ENCODE results near the gene GFY.

The GFY gene

DNA sequence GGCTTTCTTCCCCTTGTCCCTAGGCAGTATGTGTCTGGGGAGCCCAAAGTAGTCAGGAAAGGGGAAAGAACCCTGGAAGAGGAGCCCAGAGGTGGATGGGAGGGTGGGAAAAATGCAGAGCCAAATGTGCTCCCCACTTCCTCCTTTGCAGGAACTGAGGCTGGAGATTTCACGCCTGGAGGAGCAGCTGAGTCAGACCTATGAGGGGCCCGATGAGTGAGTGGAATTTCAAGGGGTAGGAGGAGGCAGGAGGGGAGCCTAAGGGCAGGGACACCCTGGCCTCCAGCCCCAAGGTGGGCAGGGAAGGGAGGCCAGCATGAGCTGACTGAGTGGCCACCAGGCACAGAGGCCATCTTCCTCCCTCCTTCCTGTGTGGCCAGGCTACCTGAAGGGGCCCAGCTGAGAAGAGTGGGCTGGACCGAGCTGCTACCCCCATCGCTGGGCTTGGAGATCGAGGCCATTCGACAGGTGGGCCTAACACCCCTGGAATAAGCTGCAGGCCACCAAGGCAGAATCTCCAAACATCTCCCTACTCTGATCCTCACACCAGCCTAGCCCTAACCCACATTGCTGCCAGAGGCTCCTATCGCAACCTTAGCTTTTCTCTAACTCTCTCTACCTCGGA lies 16.3 kb upstream of the GFY start:
- no peak for DNase-seq (ENCODE audit: low read depth)

GRCh38 chr19:49409441-49410029 lies 15.7 kb upstream of the GFY start:
- no peak for DNase-seq (ENCODE audit: low read depth)

DNA sequence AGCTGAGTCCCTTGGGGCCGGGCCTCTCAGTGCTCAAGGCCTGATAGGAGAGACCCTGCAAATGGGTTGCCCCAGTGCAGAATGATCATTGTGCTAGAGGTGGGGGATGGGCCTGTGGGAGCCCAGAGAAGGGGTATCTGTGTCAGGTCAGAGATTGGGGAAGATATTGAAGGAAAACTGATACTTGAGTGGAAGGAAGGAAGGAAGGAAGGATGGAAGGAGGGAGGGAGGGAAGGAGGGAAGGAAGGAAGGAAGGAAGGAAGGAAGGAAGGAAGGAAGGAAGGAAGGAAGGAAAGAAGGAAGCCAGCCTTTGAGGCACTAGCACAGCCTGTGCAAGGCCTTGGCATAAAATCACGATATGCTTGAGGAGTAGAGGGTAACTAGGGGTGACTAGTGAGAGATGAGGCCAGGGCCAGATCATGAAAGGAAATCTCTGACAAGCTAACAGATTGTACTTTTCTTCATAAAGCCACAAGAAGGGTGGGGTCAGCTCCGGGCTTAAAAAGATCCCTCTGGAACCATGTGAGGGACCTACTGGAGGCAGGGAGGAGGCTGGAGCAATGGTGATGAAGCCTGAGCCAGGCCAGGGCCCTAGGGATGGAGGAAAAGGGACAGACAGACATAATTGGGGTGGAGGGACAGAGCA lies 13.4 kb upstream of the GFY start:
- no peak for DNase-seq (ENCODE audit: low read depth)

GRCh38 chr19:49413348-49413747 lies 11.8 kb upstream of the GFY start:
- no peak for DNase-seq (ENCODE audit: low read depth)

GRCh38 chr19:49414256-49414655 lies 10.9 kb upstream of the GFY start:
- no peak for DNase-seq (ENCODE audit: low read depth)

DNA sequence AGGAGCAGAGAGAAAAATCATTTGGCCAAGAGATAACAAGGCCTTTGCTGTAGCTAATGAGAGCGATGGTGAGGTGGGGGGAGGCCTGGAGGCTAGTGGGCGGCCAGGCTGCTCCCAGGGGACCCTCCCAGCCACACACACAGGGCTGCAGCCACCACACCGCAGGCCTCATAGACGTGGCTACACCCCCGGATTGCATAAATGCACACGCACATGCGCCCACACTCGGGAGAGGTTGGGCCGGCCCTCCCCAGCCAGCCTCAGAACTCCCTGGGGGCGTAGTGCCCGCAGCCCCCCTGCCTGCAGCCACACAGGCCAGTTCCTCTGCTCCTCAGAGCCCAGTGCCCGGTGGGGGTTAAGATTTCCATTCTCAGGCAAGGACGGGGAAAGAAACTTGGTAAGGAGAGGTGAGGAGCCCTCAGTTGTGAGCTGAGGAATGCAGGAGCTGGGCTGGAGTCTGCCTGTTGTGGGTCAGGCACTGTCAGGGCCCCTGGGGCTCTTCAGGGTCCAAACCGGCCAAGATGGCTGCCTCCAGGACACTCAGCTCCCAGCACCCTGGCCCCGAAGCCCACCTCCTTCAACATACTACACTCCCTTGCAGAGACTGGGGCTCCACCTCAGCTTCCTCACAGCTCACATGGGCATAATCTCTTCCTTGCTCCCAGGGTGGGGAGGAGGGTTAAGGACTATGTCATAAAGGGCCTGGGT lies 9.9 kb upstream of the GFY start:
- DNase-seq (ENCODE audit: low read depth), result peak; percentile 9

GRCh38 chr19:49415810-49416200 lies 9.4 kb upstream of the GFY start:
- no peak for DNase-seq (ENCODE audit: low read depth)

GRCh38 chr19:49417088-49417487 lies 8.1 kb upstream of the GFY start:
- DNase-seq (ENCODE audit: low read depth), result no peak

DNA sequence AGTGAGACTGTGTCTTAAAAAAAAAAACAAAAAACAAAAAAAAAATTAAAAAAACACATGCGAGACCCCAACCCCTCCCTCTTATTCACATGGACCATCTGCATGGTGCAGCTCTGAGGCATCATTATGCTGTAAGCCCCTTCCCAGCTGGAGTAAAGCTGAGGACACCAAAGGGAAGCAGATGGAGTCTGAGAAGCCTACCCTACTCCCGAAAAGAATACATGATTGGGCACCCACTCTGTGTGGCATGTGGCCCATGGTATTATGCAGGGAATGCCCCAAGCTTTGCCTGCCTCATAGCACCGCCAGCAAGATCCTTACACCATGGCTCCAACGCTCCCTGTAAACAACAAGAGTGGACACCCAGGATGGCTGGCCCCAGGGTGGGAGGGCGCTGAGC lies 6.7 kb upstream of the GFY start:
- DNase-seq (ENCODE audit: low read depth), result no peak

DNA sequence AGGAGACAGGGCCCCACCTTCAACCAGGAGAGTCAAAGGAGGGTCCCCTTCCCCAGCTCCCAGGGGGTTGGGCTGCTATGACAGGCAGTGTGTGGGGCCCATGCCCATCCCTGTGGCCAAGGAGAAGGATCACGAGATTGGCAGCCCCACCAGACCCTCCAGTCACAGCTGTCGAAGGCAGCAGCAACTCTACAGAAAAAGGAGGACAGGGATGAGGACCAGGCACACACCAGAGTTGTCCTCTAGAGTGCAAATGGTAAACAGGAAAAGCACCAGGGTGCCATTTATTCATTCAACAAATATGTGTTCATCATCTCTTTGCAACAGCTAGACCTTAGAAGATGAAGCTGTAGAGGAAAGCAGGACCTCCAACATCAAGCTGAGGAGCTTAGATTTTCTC lies 6.0 kb upstream of the GFY start:
- no peak for DNase-seq (ENCODE audit: low read depth)

- no peak for DNase-seq (ENCODE audit: low read depth)
Observed at GRCh38 chr19:49420227-49420626, 5.0 kb upstream of the GFY start.

DNA sequence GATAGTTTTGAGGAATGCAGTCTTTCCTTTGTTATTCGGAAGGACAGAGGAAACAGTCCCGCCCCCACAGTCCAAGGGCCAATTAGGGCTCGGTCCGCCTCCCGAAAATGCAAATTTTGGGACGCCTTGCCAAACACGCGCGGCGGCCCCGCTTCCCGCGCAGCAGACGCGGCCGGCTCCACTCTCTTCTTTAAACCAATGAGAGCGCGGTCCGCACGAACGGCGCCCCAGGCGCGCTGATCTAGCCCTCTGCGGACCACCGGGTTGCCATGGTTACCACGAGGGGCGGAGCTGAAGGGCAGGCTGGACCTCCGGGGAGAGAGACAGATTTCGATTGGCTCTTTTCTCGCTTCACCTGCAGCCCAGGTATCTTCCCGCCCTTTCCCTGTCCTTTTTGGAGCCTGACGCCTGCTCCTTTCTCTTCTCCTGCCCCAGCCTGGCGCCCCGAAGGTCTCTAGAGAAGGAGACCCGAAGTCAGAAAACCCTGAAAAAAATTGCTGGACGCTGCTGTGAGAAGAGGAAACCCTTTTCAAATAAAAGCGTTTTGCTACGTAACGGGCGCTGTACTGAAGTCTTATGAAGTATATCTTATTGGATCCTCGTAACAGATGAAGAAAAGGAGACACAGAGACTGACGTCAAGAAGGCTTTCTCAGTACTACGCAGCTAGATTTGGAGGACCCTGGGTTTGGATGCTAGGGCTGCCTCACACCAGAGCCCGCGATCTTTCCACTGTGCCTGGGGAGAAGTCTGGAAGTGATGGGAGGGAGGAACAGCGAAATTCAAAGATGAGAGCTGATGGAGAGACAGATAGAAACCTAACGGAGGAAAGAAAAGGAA lies 3.9 kb upstream of the GFY start:
- DNase-seq (ENCODE audit: low read depth), result no peak

DNA sequence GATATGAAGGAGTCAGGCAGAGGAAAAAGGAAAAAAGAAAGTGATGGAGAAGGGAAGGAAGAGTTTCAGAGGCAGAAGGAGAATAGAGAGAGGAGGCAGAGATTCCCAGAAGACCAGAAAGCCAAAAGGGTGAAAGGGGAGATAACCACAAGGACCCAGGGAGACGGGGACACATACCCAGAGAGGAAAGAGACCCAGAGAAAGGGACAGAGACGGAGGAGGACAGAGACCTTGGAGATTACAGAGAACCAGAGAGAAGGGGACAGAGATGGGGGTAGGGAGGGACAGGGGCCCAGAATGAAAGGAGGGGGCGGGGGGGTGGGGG lies 3.3 kb upstream of the GFY start:
- DNase-seq (ENCODE audit: low read depth), result no peak

DNA sequence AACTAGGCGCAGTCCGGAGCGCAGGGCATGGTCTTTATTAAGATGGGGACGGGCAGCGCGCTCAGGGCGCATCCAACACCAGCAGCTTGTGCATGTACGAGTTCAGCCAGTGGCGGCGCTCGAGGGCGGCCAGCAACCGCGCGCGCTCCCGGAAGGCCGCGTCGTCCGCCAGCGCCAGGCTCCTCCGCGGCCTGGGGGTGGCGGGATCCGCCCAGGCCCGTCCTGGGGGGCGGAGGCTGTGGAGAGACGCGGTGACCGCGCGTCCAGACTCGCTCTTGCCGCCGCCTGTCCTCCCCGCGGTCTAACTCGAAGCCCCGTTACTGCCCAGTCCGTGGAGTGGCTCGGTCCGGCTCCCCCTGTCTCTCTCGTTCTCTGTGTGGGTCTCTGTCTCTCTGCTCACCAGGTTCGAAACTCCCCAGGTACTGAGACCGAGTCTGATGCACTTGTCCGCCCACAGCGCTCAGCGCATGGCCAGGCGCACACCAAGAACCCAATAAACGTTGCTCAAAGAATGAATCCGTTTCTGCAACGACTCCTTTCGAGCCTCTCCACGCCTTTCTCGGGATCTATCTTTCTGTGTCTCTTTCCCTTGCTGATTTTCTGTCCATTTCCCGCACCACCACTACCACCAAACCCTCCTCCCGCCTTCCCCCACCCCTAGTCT lies 2.6 kb upstream of the GFY start:
- DNase-seq (ENCODE audit: low read depth), result no peak

DNA sequence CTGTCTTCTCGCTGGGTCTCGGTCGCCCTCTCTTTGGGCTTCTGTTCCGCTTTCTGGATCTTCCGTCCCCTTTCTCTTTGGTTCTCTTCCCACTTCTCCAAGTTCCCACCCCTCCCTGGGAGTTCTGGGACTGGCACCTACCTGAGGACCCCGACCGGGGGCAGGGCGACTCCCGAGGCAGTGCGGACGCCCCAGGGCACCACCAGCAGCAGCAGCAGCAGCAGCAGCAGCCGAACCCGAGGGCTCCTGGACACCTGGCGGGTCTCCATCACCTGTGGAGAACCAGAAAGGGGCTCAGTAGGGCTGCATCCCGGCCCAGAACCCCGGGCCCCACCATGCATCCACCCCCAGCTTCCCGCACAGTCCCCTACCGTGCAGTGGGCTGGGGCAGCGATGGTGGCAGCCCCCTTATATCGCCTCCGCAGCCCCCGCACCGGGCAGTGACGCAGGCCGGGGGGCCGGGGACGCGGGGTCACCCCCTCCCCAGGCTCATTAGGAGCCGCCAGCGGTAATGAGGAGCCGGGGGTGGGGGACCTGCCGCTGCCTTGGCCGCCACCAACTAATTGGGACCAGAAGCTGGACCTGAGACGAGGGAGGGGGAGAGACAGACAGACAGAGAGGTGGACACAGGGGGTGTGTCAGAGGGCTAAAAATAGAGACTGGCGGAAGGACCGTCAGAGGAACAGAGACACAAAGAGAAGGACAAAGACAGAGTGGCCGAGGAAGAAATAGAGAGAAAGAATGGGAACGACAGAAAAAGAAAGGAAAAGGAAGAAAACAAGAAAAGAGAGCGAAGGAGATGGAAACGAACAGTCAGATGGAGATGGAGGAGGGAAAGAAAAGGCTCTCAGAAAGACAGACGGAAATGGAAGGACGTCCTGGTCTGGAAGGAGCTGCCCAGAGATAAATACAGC lies 1.9 kb upstream of the GFY start, which contains the start of gene PTH2:
TSS of gene PTH2 (minus strand) at position 371 of the 914 bp plus-strand sequence. CDS start at position 269, 102 bp downstream.
- no peak for DNase-seq (ENCODE audit: low read depth)

- DNase-seq (ENCODE audit: low read depth), result no peak
Observed at GRCh38 chr19:49423985-49424303, 1.2 kb upstream of the GFY start.

DNA sequence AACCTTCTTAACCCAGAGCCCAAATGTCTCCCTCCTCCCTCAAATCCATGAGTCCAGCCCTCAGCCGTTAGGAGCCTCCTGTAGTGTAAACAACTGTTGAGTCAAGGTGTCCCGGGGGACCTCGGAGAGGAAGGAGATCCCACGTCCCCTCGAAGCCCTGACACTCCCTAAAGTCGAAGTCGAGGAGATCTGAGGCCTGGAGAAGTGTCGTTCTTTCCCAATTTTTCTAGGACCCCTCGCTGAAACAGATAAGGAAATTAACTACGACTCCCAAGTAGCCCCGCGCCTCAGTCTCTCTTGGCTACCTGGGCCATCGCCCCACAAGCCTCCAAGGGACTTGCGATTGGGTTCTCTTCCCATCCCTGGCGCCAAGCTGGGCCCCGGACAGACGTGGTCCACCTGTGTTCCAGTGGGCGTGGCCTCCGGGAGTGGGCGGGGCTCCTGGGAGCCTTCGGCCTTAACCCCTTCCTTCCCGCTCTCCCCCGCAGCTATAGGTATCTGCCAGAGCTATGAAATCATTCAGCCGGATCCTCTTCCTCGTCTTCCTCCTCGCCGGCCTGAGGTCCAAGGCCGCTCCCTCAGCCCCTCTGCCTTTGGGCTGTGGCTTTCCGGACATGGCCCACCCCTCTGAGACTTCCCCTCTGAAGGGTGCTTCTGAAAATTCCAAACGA lies 869 bp downstream of the GFY start:
- no peak for DNase-seq (ENCODE audit: low read depth)

GRCh38 chr19:49427339-49427738 lies 2.2 kb downstream of the GFY start:
- DNase-seq (ENCODE audit: low read depth), result no peak

- DNase-seq (ENCODE audit: low read depth), result no peak
Observed at GRCh38 chr19:49427855-49428546, 2.8 kb downstream of the GFY start.
